GM21737 (cell line): ENCODE data around the gene RCBTB2.
A peak's percentile ranks its signal among the peaks of the same experiment; 100 is the strongest.

ENCODE experiments used
- ATAC-seq: cut with Tn5 transposase; IDR thresholded peaks from one replicate; pipeline ENCODE4 v1.9.1; 2021; ENCODE audit warnings: mild to moderate bottlenecking, moderate library complexity; ENCODE audit not compliant: unreplicated experiment

RCBTB2 gene

GRCh38 chr13:48532256-48532505, 699 bp downstream of the RCBTB2 start:
- ATAC-seq, result no peak

GRCh38 chr13:48531416-48532255, 1.2 kb downstream of the RCBTB2 start:
- ATAC-seq, result no peak

- no peak for ATAC-seq
Measured at GRCh38 chr13:48530833-48531232, 2.0 kb downstream of the RCBTB2 start.

GRCh38 chr13:48528720-48529119, 4.2 kb downstream of the RCBTB2 start:
- no peak for ATAC-seq

GRCh38 chr13:48527955-48528354, 4.9 kb downstream of the RCBTB2 start:
- no peak for ATAC-seq

GRCh38 chr13:48526286-48526685, 6.6 kb downstream of the RCBTB2 start:
- ATAC-seq, result no peak

GRCh38 chr13:48518083-48518482, 14.8 kb downstream of the RCBTB2 start:
- ATAC-seq, result no peak

GRCh38 chr13:48515732-48516131, 17.1 kb downstream of the RCBTB2 start:
- ATAC-seq, result no peak

GRCh38 chr13:48514793-48515192, 18.1 kb downstream of the RCBTB2 start:
- no peak for ATAC-seq

- ATAC-seq, result no peak
Measured at GRCh38 chr13:48511621-48512230, 21.2 kb downstream of the RCBTB2 start.

- no peak for ATAC-seq
Measured at GRCh38 chr13:48510698-48511097, 22.2 kb downstream of the RCBTB2 start.

- no peak for ATAC-seq
Measured at GRCh38 chr13:48508011-48508410, 24.9 kb downstream of the RCBTB2 start.

GRCh38 chr13:48507021-48507420, 25.9 kb downstream of the RCBTB2 start:
- no peak for ATAC-seq

GRCh38 chr13:48506092-48506701, 26.7 kb downstream of the RCBTB2 start:
- ATAC-seq, result peak; percentile 16

GRCh38 chr13:48505597-48506091, 27.2 kb downstream of the RCBTB2 start:
- ATAC-seq, result peak; percentile 75

- no peak for ATAC-seq
Measured at GRCh38 chr13:48505012-48505411, 27.9 kb downstream of the RCBTB2 start.

GRCh38 chr13:48504606-48505005, 28.3 kb downstream of the RCBTB2 start:
- no peak for ATAC-seq

- no peak for ATAC-seq
Measured at GRCh38 chr13:48502601-48503319, 30.1 kb downstream of the RCBTB2 start.

GRCh38 chr13:48501705-48502104, 31.2 kb downstream of the RCBTB2 start:
- ATAC-seq, result no peak

- peak; percentile 35 for ATAC-seq
Measured at GRCh38 chr13:48500652-48501197, 32.2 kb downstream of the RCBTB2 start.

GRCh38 chr13:48497669-48498068, 35.2 kb downstream of the RCBTB2 start:
- ATAC-seq, result no peak
